Neural progenitor cell (in vitro differentiated cells): ENCODE data around the gene DRGX.

Experiments
- EZH2 ChIP-seq: fragments of 200-600 bp; sonication (generic); IDR thresholded peaks from 2 replicates; pipeline ENCODE4 v1.6.1; 2017; ENCODE audit warnings: antibody characterized with exemption, mild to moderate bottlenecking, moderate library complexity
- TF ChIP-seq, protein P1 (sequence below): fragments of 200-600 bp; sonication (generic); IDR thresholded peaks from 2 replicates; pipeline ENCODE4 v1.5.1; 2017; ENCODE audit warnings: antibody characterized with exemption, mild to moderate bottlenecking

DNA sequence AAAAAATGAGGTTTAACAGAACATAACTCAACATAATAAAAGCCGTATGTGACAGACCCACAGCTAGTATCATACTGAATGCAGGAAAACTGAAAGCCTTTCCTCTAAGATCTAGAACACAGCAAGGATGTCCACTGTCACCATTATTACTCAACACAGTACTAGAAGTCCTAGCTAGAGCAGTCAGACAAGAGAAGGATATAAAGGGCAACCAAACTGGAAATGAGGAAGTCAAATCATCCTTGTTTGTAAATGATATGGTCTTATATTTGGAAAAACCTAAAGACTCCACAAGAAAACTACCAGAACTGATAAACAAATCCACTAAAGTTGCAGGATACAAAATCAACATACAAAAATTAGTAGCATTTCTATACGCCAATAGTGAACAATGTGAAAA, 51.0 kb downstream of the DRGX start:
- TF ChIP-seq, protein P1, sequence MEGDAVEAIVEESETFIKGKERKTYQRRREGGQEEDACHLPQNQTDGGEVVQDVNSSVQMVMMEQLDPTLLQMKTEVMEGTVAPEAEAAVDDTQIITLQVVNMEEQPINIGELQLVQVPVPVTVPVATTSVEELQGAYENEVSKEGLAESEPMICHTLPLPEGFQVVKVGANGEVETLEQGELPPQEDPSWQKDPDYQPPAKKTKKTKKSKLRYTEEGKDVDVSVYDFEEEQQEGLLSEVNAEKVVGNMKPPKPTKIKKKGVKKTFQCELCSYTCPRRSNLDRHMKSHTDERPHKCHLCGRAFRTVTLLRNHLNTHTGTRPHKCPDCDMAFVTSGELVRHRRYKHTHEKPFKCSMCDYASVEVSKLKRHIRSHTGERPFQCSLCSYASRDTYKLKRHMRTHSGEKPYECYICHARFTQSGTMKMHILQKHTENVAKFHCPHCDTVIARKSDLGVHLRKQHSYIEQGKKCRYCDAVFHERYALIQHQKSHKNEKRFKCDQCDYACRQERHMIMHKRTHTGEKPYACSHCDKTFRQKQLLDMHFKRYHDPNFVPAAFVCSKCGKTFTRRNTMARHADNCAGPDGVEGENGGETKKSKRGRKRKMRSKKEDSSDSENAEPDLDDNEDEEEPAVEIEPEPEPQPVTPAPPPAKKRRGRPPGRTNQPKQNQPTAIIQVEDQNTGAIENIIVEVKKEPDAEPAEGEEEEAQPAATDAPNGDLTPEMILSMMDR = no peak
- no peak for TF ChIP-seq EZH2
